Gastrocnemius medialis (tissue), 4 donors: ENCODE measurements around the gene SURF2.

Source experiments
- CTCF ChIP-seq, 5 experiments: fragments of 450-650 bp in 3 of 5; fragments of 200-600 bp in 2 of 5; sonication (generic) in 2 of 5; IDR thresholded peaks in 4 of 5; conservative IDR thresholded peaks in 1 of 5; 1 replicate in 4 of 5; 2 replicates in 1 of 5; pipeline ENCODE4 v1.5.1; 2016 to 2019; ENCODE audit warnings: antibody characterized with exemption in 5 of 5, mild to moderate bottlenecking in 3 of 5, moderate library complexity in 3 of 5
- POLR2A ChIP-seq, 2 donors: fragments of 450-650 bp; IDR thresholded peaks; one replicate each; pipeline ENCODE4 v1.6.1; 2017; ENCODE audit warnings: antibody characterized with exemption in 2 of 2, mild to moderate bottlenecking in 2 of 2, moderate library complexity in 2 of 2

GRCh38 chr9:133368249-133368881 lies 12.0 kb downstream of the SURF2 start:
- TF ChIP-seq CTCF (IDR thresholded peaks at IDR 0.05 in 4 of 5, conservative IDR thresholded peaks at IDR 0.05 in 1 of 5) (no peak), POLR2A (IDR thresholded peaks at IDR 0.05) (no peak)
